ENCODE data around the gene CFH.

GRCh38 chr1:196611873-196612272 lies 40.0 kb upstream of the CFH start:
- no peak for TF ChIP-seq CTCF (IDR thresholded peaks at IDR 0.05; ENCODE audit: poor library complexity, severe bottlenecking)
- TF ChIP-seq REST (IDR thresholded peaks at IDR 0.05; ENCODE audit: borderline replicate concordance): no peak
- no peak for TF ChIP-seq POLR2AphosphoS5 (IDR thresholded peaks at IDR 0.05)
- TF ChIP-seq TAF1 (IDR thresholded peaks at IDR 0.05; ENCODE audit: low read depth): no peak
- TF ChIP-seq SMC3 (conservative IDR thresholded peaks at IDR 0.05; ENCODE audit: poor library complexity): no peak
- TF ChIP-seq EP300 (conservative IDR thresholded peaks at IDR 0.05; ENCODE audit: poor library complexity, severe bottlenecking): no peak

All from neural cell (in vitro differentiated cells).